ENCODE measurements around the gene SLC12A8. TPM values are rescaled to one million over a fixed set of nuclear protein-coding genes. Genes with fewer than 3 reads are reported as not detected.

Gene SLC12A8
- total RNA-seq, 4 donors from 2014 or later = 2.3 to 13.1 (median 3.9) TPM

DNA sequence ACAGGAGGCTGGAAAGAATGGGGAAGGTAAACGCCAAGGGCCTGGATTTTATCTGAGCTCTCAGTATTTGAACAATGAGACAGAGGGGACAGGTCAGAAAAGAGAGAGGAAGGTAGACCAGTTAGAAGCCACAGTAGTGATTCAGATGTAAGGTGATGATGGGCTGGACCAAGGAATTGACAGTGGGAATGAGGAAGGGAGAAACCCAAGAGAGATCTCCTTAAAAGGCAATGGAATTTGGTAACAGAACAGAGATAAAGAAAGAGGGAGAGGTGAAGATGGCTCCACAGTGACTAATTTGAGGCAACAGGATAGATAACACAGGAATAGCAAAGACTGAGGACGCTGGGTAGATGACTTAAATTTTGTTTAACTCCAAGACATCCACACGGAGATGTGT is 145.3 kb downstream of the SLC12A8 start:
- no peak for DNase-seq (ENCODE audit: low spot score in 2 of 2)

GRCh38 chr3:125062904-125063618 is 149.5 kb downstream of the SLC12A8 start:
- DNase-seq (ENCODE audit: low spot score in 2 of 2) = no peak
- intact Hi-C loops (cut with DNase I; ENCODE audit: low total_unique reads) = no loop called here
- WGBS, 2 donors = 43 to 51% methylated on average over 7 of the region's 7 CpGs
- no peak overlapping the region for H3K4me3 ChIP-seq (ENCODE audit: low read depth, poor library complexity, severe bottlenecking)
- no peak for TF ChIP-seq CTCF (IDR thresholded peaks at IDR 0.05)
- no peak for TF ChIP-seq POLR2A (IDR thresholded peaks at IDR 0.05)

More for the DNA sequence above, 145.3 kb downstream of the SLC12A8 start:
- intact Hi-C loops (cut with DNase I; ENCODE audit: low total_unique reads) = no loop called here
- TF ChIP-seq CTCF (IDR thresholded peaks at IDR 0.05) = no peak
- TF ChIP-seq POLR2A (IDR thresholded peaks at IDR 0.05) = no peak
- 77 to 83% methylated on average over 3 of the region's 3 CpGs for whole genome bisulfite sequencing, 2 donors
- no peak overlapping the region for H3K4me3 ChIP-seq (ENCODE audit: low read depth, poor library complexity, severe bottlenecking)

GRCh38 chr3:125061646-125062045 is 150.9 kb downstream of the SLC12A8 start:
- 85 to 94% methylated on average over 5 of the region's 5 CpGs for WGBS, 2 donors
- DNase-seq (ENCODE audit: low spot score in 2 of 2) = no peak
- intact Hi-C loops (cut with DNase I; ENCODE audit: low total_unique reads) = no loop called here
- TF ChIP-seq CTCF (IDR thresholded peaks at IDR 0.05) (no peak), POLR2A (IDR thresholded peaks at IDR 0.05) (no peak)
- no peak overlapping the region for H3K4me3 ChIP-seq (ENCODE audit: low read depth, poor library complexity, severe bottlenecking)

GRCh38 chr3:125061170-125061569 is 151.4 kb downstream of the SLC12A8 start:
- TF ChIP-seq CTCF (IDR thresholded peaks at IDR 0.05) = no peak
- TF ChIP-seq POLR2A (IDR thresholded peaks at IDR 0.05) = no peak
- intact Hi-C loops (cut with DNase I; ENCODE audit: low total_unique reads) = no loop called here
- DNase-seq (ENCODE audit: low spot score in 2 of 2) = no peak
- 64 to 68% methylated on average over 4 of the region's 4 CpGs for WGBS, 2 donors
- H3K4me3 ChIP-seq (ENCODE audit: low read depth, poor library complexity, severe bottlenecking) = no peak overlapping the region

DNA sequence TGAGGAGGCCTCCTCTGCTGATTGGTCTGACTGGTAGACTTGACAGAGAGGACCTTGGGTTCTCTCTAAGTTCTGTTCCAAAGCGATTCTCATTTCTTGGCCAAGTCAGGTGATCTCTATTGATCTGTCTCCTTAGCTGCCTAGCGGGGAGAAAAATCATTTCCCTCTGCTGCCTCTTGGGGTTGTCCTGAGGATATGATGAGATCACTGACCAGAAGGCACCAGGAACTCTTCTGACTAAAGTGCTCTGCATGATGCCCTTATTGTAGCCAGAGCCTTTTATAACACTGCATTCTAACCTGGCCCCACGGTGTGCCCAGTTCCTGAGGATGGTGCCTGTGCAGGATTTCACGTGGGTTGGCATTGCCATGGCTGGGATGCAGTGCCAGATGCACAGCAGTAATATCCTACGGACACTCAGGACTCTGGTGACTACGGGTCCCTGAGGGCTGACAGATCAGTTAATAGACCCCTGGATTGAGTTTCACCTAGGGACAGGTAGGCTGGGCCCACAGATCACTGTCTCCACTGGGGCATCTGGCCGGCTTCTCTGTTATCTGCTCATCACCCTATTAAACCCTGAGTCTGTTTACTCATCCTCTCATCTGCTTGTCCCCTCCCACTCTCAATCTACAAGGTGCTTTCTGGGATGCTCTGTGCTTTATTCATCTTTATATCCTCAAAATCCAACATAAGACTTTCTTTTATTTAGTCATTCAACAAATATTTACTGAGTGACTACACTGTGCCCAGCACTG is 152.9 kb downstream of the SLC12A8 start:
- 77 to 85% methylated on average over 7 of the region's 7 CpGs for WGBS, 2 donors
- intact Hi-C loops (cut with DNase I; ENCODE audit: low total_unique reads) = no loop called here
- TF ChIP-seq CTCF (IDR thresholded peaks at IDR 0.05) (no peak), POLR2A (IDR thresholded peaks at IDR 0.05) (no peak)

More for the DNA sequence above, 152.9 kb downstream of the SLC12A8 start:
- no peak for DNase-seq (ENCODE audit: low spot score in 2 of 2)
- H3K4me3 ChIP-seq (ENCODE audit: low read depth, poor library complexity, severe bottlenecking) = no peak overlapping the region
